AG09319 (cell line): ENCODE results near the gene CDH15.

Experiments
- DNase-seq: peaks from one replicate; pipeline ENCODE4 v3.0.0-alpha.2; 2010; ENCODE audit warnings: low read depth; ENCODE audit errors: extremely low read depth
- TF ChIP-seq, protein P1 (sequence below): IDR thresholded peaks from 2 replicates; pipeline ENCODE4 v1.5.1; 2011; ENCODE audit warnings: low read depth, mild to moderate bottlenecking, inconsistent platforms, low read length, moderate library complexity

The CDH15 gene

GRCh38 chr16:89146211-89147005, 25.1 kb upstream of the CDH15 start:
- TF ChIP-seq, protein P1, sequence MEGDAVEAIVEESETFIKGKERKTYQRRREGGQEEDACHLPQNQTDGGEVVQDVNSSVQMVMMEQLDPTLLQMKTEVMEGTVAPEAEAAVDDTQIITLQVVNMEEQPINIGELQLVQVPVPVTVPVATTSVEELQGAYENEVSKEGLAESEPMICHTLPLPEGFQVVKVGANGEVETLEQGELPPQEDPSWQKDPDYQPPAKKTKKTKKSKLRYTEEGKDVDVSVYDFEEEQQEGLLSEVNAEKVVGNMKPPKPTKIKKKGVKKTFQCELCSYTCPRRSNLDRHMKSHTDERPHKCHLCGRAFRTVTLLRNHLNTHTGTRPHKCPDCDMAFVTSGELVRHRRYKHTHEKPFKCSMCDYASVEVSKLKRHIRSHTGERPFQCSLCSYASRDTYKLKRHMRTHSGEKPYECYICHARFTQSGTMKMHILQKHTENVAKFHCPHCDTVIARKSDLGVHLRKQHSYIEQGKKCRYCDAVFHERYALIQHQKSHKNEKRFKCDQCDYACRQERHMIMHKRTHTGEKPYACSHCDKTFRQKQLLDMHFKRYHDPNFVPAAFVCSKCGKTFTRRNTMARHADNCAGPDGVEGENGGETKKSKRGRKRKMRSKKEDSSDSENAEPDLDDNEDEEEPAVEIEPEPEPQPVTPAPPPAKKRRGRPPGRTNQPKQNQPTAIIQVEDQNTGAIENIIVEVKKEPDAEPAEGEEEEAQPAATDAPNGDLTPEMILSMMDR, result no peak
- DNase-seq, result no peak

- DNase-seq, result no peak
- TF ChIP-seq, protein P1, result no peak
Observed at GRCh38 chr16:89147085-89147817, 24.3 kb upstream of the CDH15 start.

- TF ChIP-seq, protein P1, result no peak
- DNase-seq, result no peak
Observed at GRCh38 chr16:89149386-89149785, 22.2 kb upstream of the CDH15 start.

DNA sequence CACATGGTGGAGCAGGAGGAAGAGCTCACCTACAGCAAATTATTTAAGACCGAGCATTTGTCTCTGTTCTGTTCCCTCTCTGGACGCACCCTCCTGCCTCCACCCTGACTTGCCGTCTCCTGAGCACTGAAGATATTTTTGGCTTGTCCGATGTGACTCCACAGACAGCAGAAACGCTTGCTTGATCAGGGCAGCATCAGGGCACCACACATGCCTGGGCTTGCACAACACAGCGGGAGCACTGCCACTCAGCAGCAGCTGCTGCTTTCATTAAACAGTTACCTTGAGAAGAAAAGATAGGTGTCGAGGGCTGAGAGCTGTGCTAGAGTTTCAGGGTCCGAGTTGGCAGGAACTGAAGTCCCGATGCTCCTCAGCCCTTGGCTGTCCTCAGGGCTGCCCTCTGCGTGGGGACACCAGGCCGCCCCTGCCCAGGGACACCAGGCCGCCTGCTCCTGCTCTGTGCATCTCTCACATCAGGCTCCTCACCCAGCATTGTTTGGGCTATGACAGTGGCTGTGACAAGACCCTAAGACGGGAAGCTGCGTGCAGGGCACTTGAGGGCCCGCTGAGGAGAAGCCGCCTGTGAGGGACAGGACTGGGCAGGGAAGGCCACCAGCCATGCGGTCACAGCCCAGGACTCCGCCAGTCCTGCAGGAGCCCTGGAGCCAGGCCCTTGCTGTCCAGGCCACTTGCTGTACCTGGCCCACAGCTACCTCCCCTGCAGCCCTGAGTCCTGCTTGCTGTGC, 21.3 kb upstream of the CDH15 start:
- no peak for DNase-seq

GRCh38 chr16:89150981-89151380, 20.6 kb upstream of the CDH15 start:
- TF ChIP-seq, protein P1, result no peak

More for the DNA sequence above, 21.3 kb upstream of the CDH15 start:
- TF ChIP-seq, protein P1, result no peak

GRCh38 chr16:89152831-89153700, 18.5 kb upstream of the CDH15 start:
- TF ChIP-seq, protein P1, result no peak
- no peak for DNase-seq

More at GRCh38 chr16:89150981-89151380, 20.6 kb upstream of the CDH15 start:
- no peak for DNase-seq
